Esophagus muscularis mucosa (tissue), 4 donors: ENCODE measurements around the gene VPS9D1. TPM values are rescaled to one million over a fixed set of nuclear protein-coding genes. Genes with fewer than 3 reads are reported as not detected.

Experiments used
- DNase-seq: peaks from one replicate; pipeline ENCODE4 v3.0.0-alpha.2; 2017; ENCODE audit errors: extremely low spot score
- H3K27ac ChIP-seq, 4 donors: fragments of 200-600 bp; sonication (generic); replicated peaks in 1 of 4; 1 replicate in 3 of 4; 2 replicates in 1 of 4; pipeline ENCODE4 v1.5.1; 2016 to 2019; ENCODE audit warnings: mild to moderate bottlenecking in 1 of 4
- H3K27me3 ChIP-seq, 4 donors: fragments of 200-600 bp; sonication (generic); one replicate each; pipeline versions ENCODE4 v1.5.1 to v1.6.0; 2016 to 2019
- H3K36me3 ChIP-seq, 4 donors: fragments of 200-600 bp; sonication (generic); one replicate each; pipeline ENCODE4 v1.5.1; 2016 to 2019
- H3K4me1 ChIP-seq, 4 donors: fragments of 200-600 bp; sonication (generic); one replicate each; pipeline ENCODE4 v1.5.1; 2016 to 2019
- H3K4me3 ChIP-seq, 4 donors: fragments of 200-600 bp; sonication (generic); 1 replicate in 2 of 4; 2 replicates in 2 of 4; pipeline ENCODE4 v1.5.1; 2016 to 2019; ENCODE audit warnings: mild to moderate bottlenecking in 4 of 4, moderate library complexity in 1 of 4
- H3K9me3 ChIP-seq, 4 donors: fragments of 200-600 bp; sonication (generic); 1 replicate in 3 of 4; 2 replicates in 1 of 4; pipeline ENCODE4 v1.5.1; 2016 to 2019
- CTCF ChIP-seq, 3 experiments: fragments of 200-600 bp in 2 of 3; fragments of 450-650 bp in 1 of 3; sonication (generic) in 2 of 3; IDR thresholded peaks; one replicate each; pipeline ENCODE4 v1.5.1; 2017 to 2019; ENCODE audit warnings: antibody characterized with exemption in 3 of 3, mild to moderate bottlenecking in 2 of 3, moderate library complexity in 1 of 3
- EP300 ChIP-seq: sonication (generic); formaldehyde crosslinking; IDR thresholded peaks from one replicate; pipeline ENCODE4 v1.6.1; 2017; ENCODE audit warnings: antibody characterized with exemption
- POLR2A ChIP-seq: fragments of 450-650 bp; IDR thresholded peaks from one replicate; pipeline ENCODE4 v1.6.1; 2017; ENCODE audit warnings: antibody characterized with exemption, moderate library complexity, mild to moderate bottlenecking, low read depth
- POLR2AphosphoS5 ChIP-seq, 2 donors: sonication (generic); formaldehyde crosslinking; IDR thresholded peaks; one replicate each; pipeline ENCODE4 v1.6.1; 2017; ENCODE audit warnings: antibody characterized with exemption in 2 of 2
- WGBS: methylation state at CpG from one replicate; pipeline ENCODE4 v1.1.5; 2018; 5-methylcytosine and 5-hydroxymethylcytosine counted together
- intact Hi-C: fragments of 100-400 bp; cut with DNase I; formaldehyde crosslinking; loops from one replicate; pipeline ENCODE4 v1.15.1; 2023
- total RNA-seq, 4 donors: library from RNA; depleted of rRNA; stranded (reverse); fragments of >200 nt; gene quantifications; one replicate each; pipeline versions ENCODE4 v1.1.0 to v1.2.1, GENCODE V29; 2016

Gene VPS9D1
- total RNA-seq, 4 donors from 2014 or later, result 4.6 to 10.2 (median 7.1) TPM

GRCh38 chr16:89746043-89746442 is 25.3 kb upstream of the VPS9D1 start:
- H3K27me3 ChIP-seq, result no peaks in the 10 kb centered on the region
- H3K27ac ChIP-seq, result no peak overlapping the region
- no peak overlapping the region for H3K4me3 ChIP-seq
- no peaks in the 10 kb centered on the region for H3K9me3 ChIP-seq
- no peak for DNase-seq
- peaks cover 0 to 9% (median 2%) of the 10 kb centered on the region in 4 donors for H3K36me3 ChIP-seq
- TF ChIP-seq POLR2A, result no peak
- no peak for TF ChIP-seq CTCF (IDR thresholded peaks at IDR 0.05)
- no peak for TF ChIP-seq POLR2AphosphoS5 (IDR thresholded peaks at IDR 0.05)
- TF ChIP-seq EP300, result no peak
- WGBS, result 98% methylated on average over 11 of the region's 15 CpGs
- H3K4me1 ChIP-seq, result no peaks in the 10 kb centered on the region
- intact Hi-C loops, result no loop called here

- intact Hi-C loops, result no loop called here
- H3K36me3 ChIP-seq, result peaks cover under 1 to 21% (median 13%) of the 10 kb centered on the region in 4 donors
- no peak for DNase-seq
Measured at GRCh38 chr16:89744813-89745212, 24.1 kb upstream of the VPS9D1 start.

GRCh38 chr16:89742948-89743347 is 22.2 kb upstream of the VPS9D1 start:
- TF ChIP-seq POLR2A, result no peak
- H3K4me1 ChIP-seq, result no peaks in the 10 kb centered on the region
- no peak overlapping the region for H3K4me3 ChIP-seq
- H3K9me3 ChIP-seq, result no peaks in the 10 kb centered on the region
- WGBS, result 79% methylated on average over 2 of the region's 4 CpGs
- DNase-seq, result no peak
- peaks cover 18 to 40% (median 32%) of the 10 kb centered on the region in 4 donors for H3K36me3 ChIP-seq
- no peaks in the 10 kb centered on the region for H3K27me3 ChIP-seq
- no peak overlapping the region for H3K27ac ChIP-seq
- intact Hi-C loops, result no loop called here

More at GRCh38 chr16:89744813-89745212, 24.1 kb upstream of the VPS9D1 start:
- H3K4me3 ChIP-seq, result no peak overlapping the region
- no peaks in the 10 kb centered on the region for H3K27me3 ChIP-seq
- H3K27ac ChIP-seq, result no peak overlapping the region
- 89% methylated on average over 13 of the region's 16 CpGs for WGBS
- no peaks in the 10 kb centered on the region for H3K9me3 ChIP-seq
- no peak for TF ChIP-seq POLR2AphosphoS5 (IDR thresholded peaks at IDR 0.05)
- TF ChIP-seq CTCF (IDR thresholded peaks at IDR 0.05), result no peak
- TF ChIP-seq EP300, result no peak
- TF ChIP-seq POLR2A, result no peak
- no peaks in the 10 kb centered on the region for H3K4me1 ChIP-seq

- no peak overlapping the region for H3K4me3 ChIP-seq
- H3K27ac ChIP-seq, result no peak overlapping the region
- no peaks in the 10 kb centered on the region for H3K4me1 ChIP-seq
- intact Hi-C loops, result no loop called here
- no peaks in the 10 kb centered on the region for H3K9me3 ChIP-seq
- TF ChIP-seq POLR2AphosphoS5 (IDR thresholded peaks at IDR 0.05), result peak in 1 of 2 donors; percentile 9
- TF ChIP-seq CTCF (IDR thresholded peaks at IDR 0.05), result no peak
- WGBS, result 69% methylated on average over 5 of the region's 11 CpGs
- H3K27me3 ChIP-seq, result no peaks in the 10 kb centered on the region
- peaks cover 32 to 55% (median 47%) of the 10 kb centered on the region in 4 donors for H3K36me3 ChIP-seq
- DNase-seq, result no peak
Measured at GRCh38 chr16:89741342-89742014, 20.8 kb upstream of the VPS9D1 start.

GRCh38 chr16:89739383-89739782 is 18.7 kb upstream of the VPS9D1 start:
- Histone ChIP-seq H3K4me1 (no peaks in the 10 kb centered on the region), H3K4me3 (no peak overlapping the region), H3K36me3 (peaks cover 51 to 76% (median 68%) of the 10 kb centered on the region in 4 donors), H3K27me3 (no peaks in the 10 kb centered on the region), H3K9me3 (no peaks in the 10 kb centered on the region), H3K27ac (no peak overlapping the region)
- intact Hi-C loops, result no loop called here
- WGBS, result 89% methylated on average over 5 of the region's 9 CpGs
- TF ChIP-seq CTCF (IDR thresholded peaks at IDR 0.05) (no peak), POLR2A (no peak), EP300 (no peak), POLR2AphosphoS5 (IDR thresholded peaks at IDR 0.05) (no peak)
- no peak for DNase-seq
